GM12873 (cell line): Measurements from ENCODE around the gene NCOA4.

Experiments used
- TF ChIP-seq, protein P1 (sequence below): IDR thresholded peaks from 2 replicates; pipeline ENCODE4 v1.5.1; 2012; ENCODE audit warnings: low read depth, mild to moderate bottlenecking, moderate library complexity, low read length, control low read depth; ENCODE audit not compliant: insufficient read depth; ENCODE audit errors: missing control alignments

Gene NCOA4

DNA sequence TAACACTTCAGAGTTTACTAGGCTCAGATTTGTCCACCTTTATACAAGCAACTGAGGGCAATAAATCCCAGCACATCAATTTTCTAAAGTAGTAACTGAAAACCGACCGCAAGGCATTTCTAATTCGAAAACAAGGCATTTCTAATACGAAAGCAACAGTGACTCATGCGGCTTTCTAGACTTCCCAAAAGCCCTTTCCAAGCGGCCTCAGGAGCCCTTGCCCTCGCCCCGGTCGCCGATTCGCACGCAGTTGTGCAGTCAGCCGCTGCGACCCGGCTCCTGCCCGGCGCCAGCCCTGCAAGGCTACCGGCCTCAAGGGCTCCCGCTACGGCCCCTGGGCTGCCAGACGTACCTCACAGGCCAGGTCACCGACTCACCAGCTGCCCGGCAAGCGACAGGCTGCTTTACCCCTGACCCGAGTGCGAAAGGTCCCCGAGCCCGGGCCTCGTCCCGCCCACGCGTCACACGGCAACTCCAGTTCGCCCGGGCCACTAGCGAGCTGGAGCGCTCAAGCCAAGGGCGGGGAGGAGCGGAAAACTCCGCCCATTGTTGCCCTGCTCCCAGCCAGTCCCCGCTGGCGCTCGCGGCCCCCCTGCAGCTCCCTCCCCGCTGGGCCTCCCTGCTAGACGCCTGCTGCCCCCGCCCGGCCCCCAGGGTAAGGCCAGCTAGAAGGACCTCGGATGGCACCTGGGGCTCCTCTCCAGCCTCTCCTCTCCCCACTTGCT, 7.3 kb downstream of the NCOA4 start:
- TF ChIP-seq, protein P1, sequence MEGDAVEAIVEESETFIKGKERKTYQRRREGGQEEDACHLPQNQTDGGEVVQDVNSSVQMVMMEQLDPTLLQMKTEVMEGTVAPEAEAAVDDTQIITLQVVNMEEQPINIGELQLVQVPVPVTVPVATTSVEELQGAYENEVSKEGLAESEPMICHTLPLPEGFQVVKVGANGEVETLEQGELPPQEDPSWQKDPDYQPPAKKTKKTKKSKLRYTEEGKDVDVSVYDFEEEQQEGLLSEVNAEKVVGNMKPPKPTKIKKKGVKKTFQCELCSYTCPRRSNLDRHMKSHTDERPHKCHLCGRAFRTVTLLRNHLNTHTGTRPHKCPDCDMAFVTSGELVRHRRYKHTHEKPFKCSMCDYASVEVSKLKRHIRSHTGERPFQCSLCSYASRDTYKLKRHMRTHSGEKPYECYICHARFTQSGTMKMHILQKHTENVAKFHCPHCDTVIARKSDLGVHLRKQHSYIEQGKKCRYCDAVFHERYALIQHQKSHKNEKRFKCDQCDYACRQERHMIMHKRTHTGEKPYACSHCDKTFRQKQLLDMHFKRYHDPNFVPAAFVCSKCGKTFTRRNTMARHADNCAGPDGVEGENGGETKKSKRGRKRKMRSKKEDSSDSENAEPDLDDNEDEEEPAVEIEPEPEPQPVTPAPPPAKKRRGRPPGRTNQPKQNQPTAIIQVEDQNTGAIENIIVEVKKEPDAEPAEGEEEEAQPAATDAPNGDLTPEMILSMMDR = no peak

DNA sequence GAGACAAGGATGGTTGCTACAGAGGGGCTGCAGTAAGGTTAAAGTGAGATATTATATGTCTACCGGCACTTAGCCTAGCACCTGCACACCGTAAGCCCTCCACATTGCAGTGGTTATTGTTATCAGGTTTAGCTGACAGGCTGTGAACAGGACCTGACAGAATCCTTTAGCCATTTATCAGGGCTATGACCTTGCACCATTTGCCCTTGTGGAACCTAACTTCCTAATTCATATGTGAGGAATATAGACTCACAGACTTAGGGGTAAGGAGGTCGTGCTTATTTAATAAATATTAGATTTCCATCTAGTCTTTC, 10.1 kb downstream of the NCOA4 start:
- TF ChIP-seq, protein P1 = no peak

DNA sequence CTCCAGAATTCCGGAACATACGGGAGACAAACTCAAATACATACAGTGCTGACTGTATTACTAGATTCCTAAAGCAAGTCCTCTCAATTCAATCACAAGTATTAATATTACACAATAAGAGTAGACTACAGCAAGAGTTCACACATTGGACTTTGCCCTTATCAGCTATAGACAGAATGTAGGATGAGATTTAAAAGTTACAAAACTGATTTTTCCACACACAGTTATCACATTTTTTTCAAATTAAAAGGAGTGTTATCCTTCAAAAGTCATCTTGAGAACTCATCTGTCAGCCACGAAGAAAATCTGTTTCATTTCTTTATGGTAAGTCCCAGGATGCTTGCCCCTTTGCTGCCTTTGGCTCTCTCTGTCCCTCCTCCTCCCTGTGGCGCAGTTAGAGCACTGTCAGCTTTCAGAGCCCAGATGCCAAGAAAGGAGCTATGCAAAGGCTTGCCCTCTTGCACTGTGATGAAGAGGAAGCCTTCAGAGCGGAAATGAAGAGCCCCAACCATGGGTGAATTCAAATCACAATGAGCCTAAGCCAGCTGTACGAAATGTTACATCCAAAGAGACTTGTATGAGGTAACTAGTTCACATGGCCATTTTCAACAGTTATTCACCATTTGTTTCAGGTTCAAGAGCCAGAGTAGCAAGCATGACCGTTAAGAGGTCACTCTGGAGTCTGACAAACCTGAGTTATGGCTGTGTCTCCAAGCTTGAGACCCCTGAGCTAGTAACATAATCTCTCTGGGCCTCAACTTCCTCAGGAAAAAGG, 10.7 kb downstream of the NCOA4 start:
- TF ChIP-seq, protein P1 = no peak

DNA sequence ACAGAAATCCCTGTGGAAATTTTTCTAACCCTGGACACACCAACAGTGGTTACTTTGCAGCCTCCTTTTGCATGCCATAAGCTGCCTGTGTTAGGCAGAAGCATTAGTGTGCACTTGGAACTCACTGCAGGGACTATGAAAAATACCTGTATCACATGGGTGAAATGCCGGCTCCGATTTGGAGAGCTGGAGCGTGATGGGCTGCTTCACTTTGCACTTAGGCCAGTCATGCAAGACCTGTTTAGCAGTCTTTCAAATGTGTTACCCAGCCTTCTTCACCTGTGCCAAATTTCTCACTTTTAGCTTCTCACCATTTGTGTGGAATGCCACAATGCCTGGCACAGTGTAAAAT, 11.3 kb downstream of the NCOA4 start:
- TF ChIP-seq, protein P1 = no peak

DNA sequence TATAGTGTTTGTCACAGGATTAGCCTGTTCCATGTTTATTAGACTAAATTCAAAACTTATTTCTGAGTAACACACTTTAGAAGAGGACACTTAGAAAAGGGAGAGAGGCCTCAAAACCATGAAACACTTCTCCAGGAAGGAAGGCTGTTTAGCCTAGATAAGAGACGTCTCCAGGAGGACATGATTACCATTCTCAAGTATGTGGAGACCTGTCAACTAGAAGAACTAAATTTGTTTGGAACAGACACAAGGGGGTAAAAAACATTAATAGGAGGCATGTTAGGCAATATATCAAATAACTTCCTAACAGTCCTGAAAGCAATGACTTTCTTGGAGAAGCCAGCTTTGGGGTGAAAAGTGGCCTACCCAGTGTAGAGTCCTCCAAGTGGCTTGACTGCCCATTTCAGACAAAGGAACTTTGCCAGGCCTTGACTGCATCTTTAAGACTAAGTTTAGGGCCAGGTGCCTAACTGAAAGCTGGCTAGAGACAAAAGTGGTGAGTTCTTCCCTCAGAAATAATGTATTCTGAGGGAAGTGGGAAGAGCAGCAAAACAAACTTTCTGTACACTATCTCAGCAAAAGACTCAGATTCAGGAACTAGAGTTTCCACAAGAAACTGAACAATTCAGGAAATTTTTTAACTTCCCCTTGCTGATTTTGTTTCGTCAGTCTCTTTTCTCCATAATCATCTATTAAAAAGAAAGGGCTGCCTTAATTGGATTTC, 11.8 kb downstream of the NCOA4 start:
- TF ChIP-seq, protein P1 = no peak

DNA sequence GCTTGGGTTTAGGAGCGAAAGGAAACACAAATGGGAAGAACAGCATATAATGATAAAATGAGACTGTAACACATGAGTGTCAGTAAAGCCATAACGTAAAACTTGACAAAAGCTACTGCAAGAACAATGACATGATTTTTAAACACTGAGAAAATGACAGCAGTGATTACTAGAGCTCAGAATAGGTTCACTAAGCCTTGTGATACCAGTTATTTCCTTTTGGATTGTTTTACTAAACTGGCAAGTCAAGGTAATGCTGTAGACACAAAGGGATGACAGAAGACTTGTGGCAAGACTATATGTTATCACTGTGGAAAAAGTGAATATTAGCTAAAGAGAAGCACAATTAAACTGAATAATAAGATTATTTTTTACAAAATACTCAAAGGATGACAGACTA, 12.7 kb downstream of the NCOA4 start:
- TF ChIP-seq, protein P1 = no peak

DNA sequence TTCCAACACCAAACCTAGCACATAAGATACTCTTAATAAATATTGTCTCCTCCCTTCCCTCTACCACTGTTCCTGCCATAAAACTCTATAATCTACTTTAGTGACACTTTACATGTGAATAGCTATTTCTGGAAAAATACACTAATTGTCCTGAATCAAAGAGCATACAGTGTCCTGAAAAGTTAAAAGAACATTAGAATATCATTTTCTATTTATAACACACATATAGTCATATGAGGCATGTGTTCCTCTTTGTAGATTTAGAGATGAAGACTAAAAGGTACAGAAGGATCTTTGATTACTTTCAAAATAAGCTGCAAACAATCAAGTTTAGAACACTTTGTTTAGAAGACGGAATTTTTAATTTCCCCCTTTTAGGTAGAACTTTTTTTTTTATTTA, 13.6 kb downstream of the NCOA4 start:
- TF ChIP-seq, protein P1 = no peak
